IMR-90 (cell line): ENCODE measurements around the gene RGS5.

Experiments used
- CEBPB ChIP-seq: IDR thresholded peaks from 2 replicates; pipeline ENCODE4 v1.6.1; 2012; ENCODE audit warnings: low read depth, low read length, improper control_type of control experiment
- FOS ChIP-seq: fragments of 150-350 bp; IDR thresholded peaks from 2 replicates; pipeline ENCODE4 v1.6.1; 2016; ENCODE audit warnings: low read depth, low read length
- MAFK ChIP-seq: IDR thresholded peaks from 2 replicates; pipeline ENCODE4 v1.6.1; 2012; ENCODE audit warnings: low read depth, low read length, improper control_type of control experiment
- MXI1 ChIP-seq: IDR thresholded peaks from 2 replicates; pipeline ENCODE4 v1.6.1; 2012; ENCODE audit warnings: low read depth, mild to moderate bottlenecking, low read length, moderate library complexity, borderline replicate concordance
- POLR2A ChIP-seq: IDR thresholded peaks from 2 replicates; pipeline ENCODE4 v1.6.1; 2012; ENCODE audit warnings: mild to moderate bottlenecking, low read depth, low read length
- RAD21 ChIP-seq: IDR thresholded peaks from 2 replicates; pipeline ENCODE4 v1.6.1; 2012; ENCODE audit warnings: low read length, improper control_type of control experiment
- RFX5 ChIP-seq: IDR thresholded peaks from 2 replicates; pipeline ENCODE4 v1.8.0; 2012; ENCODE audit warnings: low read depth, mild to moderate bottlenecking, low read length, moderate library complexity
- SMC3 ChIP-seq: fragments of 150-350 bp; IDR thresholded peaks from 2 replicates; pipeline ENCODE4 v1.6.1; 2016; ENCODE audit warnings: low read depth, mild to moderate bottlenecking, antibody characterized with exemption, low read length, moderate library complexity
- TF ChIP-seq, protein P1 (sequence below): conservative IDR thresholded peaks from 2 replicates; pipeline ENCODE4 v1.5.1; 2012; ENCODE audit warnings: mild to moderate bottlenecking, low read depth, low read length, improper control_type of control experiment

GRCh38 chr1:163170331-163170730, 32.4 kb downstream of the RGS5 start:
- TF ChIP-seq, protein P1, sequence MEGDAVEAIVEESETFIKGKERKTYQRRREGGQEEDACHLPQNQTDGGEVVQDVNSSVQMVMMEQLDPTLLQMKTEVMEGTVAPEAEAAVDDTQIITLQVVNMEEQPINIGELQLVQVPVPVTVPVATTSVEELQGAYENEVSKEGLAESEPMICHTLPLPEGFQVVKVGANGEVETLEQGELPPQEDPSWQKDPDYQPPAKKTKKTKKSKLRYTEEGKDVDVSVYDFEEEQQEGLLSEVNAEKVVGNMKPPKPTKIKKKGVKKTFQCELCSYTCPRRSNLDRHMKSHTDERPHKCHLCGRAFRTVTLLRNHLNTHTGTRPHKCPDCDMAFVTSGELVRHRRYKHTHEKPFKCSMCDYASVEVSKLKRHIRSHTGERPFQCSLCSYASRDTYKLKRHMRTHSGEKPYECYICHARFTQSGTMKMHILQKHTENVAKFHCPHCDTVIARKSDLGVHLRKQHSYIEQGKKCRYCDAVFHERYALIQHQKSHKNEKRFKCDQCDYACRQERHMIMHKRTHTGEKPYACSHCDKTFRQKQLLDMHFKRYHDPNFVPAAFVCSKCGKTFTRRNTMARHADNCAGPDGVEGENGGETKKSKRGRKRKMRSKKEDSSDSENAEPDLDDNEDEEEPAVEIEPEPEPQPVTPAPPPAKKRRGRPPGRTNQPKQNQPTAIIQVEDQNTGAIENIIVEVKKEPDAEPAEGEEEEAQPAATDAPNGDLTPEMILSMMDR, result no peak
- TF ChIP-seq SMC3 (no peak), FOS (no peak), MAFK (no peak), POLR2A (no peak), MXI1 (no peak), CEBPB (peak; percentile 36; the same call in 1 of the 2 replicates), RAD21 (no peak), RFX5 (no peak)
